CD8-positive, alpha-beta memory T cell (primary cell): ENCODE data around the gene SLC24A4. TPM values are rescaled to one million over a fixed set of nuclear protein-coding genes. Genes with fewer than 3 reads are reported as not detected.
A peak's percentile ranks its signal among the peaks of the same experiment; 100 is the strongest.

Experiments used
- CTCF ChIA-PET: fragments of 350-600 bp; sonication (Branson Sonifier 250); formaldehyde crosslinking; loops from one replicate; lab custom pipeline; 2021; ENCODE audit warnings: antibody characterized with exemption; lab: Charles Lee
- POLR2A ChIA-PET: fragments of 350-600 bp; sonication (Branson Sonifier 250); formaldehyde crosslinking; loops from one replicate; lab custom pipeline; 2021; ENCODE audit warnings: antibody characterized with exemption; lab: Charles Lee
- DNase-seq, 5 donors: peaks; one replicate each; pipeline versions ENCODE4 v3.0.0 to v3.0.0-alpha.2; 2020 to 2022; ENCODE audit warnings: mixed read lengths in 1 of 5
- H3K27ac ChIP-seq: one replicate; pipeline ENCODE4 v1.7.0; 2013; ENCODE audit warnings: low read depth, mild to moderate bottlenecking, low read length, moderate library complexity
- H3K27me3 ChIP-seq: 2 replicates; pipeline ENCODE4 v1.7.0; 2013; ENCODE audit warnings: low read length, mild to moderate bottlenecking; ENCODE audit not compliant: insufficient read depth, poor library complexity, severe bottlenecking
- H3K36me3 ChIP-seq: 2 replicates; pipeline ENCODE4 v1.7.0; 2013; ENCODE audit warnings: mild to moderate bottlenecking, low read length, moderate library complexity; ENCODE audit not compliant: insufficient read depth
- H3K4me1 ChIP-seq: 2 replicates; pipeline ENCODE4 v1.7.0; 2013; ENCODE audit warnings: mild to moderate bottlenecking, low read length, moderate library complexity; ENCODE audit not compliant: insufficient read depth
- H3K4me3 ChIP-seq: 2 replicates; pipeline ENCODE4 v1.7.0; 2013; ENCODE audit warnings: mild to moderate bottlenecking, low read length
- H3K9me3 ChIP-seq: 2 replicates; pipeline ENCODE4 v1.7.0; 2013; ENCODE audit warnings: mild to moderate bottlenecking, low read length
- H3K27ac Mint-ChIP-seq, 8 donors: one replicate each; pipeline ENCODE4 v1.8.0; 2020 to 2021; ENCODE audit warnings: mixed read lengths in 8 of 8, mild to moderate bottlenecking in 6 of 8, inconsistent platforms in 3 of 8, moderate library complexity in 3 of 8
- H3K27me3 Mint-ChIP-seq, 2 donors: one replicate each; pipeline ENCODE4 v1.8.0; 2020 to 2021; ENCODE audit warnings: mixed read lengths in 2 of 2, mild to moderate bottlenecking in 1 of 2, moderate library complexity in 1 of 2
- H3K36me3 Mint-ChIP-seq, 3 donors: one replicate each; pipeline ENCODE4 v1.8.0; 2020 to 2021; ENCODE audit warnings: mixed read lengths in 3 of 3, inconsistent platforms in 1 of 3, mild to moderate bottlenecking in 1 of 3
- H3K4me1 Mint-ChIP-seq, 3 donors: one replicate each; pipeline ENCODE4 v1.8.0; 2020 to 2021; ENCODE audit warnings: mixed read lengths in 3 of 3, inconsistent platforms in 1 of 3, mild to moderate bottlenecking in 1 of 3
- H3K4me3 Mint-ChIP-seq, 7 donors: one replicate each; pipeline ENCODE4 v1.8.0; 2020 to 2021; ENCODE audit warnings: mixed read lengths in 7 of 7, mild to moderate bottlenecking in 6 of 7, moderate library complexity in 4 of 7, inconsistent platforms in 2 of 7
- H3K9me3 Mint-ChIP-seq, 5 donors: one replicate each; pipeline ENCODE4 v1.8.0; 2020 to 2022; ENCODE audit warnings: mixed read lengths in 5 of 5, mild to moderate bottlenecking in 3 of 5, moderate library complexity in 2 of 5, inconsistent platforms in 1 of 5
- polyA plus RNA-seq: library from polyadenylated mRNA; unstranded; fragments of 300-500 nt; fragmentation: Illumina TruSeq; gene quantifications from one replicate; pipeline ENCODE4 v1.2.3, GENCODE V29; 2021
- total RNA-seq, 2 experiments: library from RNA; stranded (reverse); gene quantifications; one replicate each; pipeline ENCODE4 v1.2.3, GENCODE V29; 2021

The SLC24A4 gene
- total and polyA plus RNA-seq, 3 experiments from 2014 or later = 0.04 TPM; not detected in 2

DNA sequence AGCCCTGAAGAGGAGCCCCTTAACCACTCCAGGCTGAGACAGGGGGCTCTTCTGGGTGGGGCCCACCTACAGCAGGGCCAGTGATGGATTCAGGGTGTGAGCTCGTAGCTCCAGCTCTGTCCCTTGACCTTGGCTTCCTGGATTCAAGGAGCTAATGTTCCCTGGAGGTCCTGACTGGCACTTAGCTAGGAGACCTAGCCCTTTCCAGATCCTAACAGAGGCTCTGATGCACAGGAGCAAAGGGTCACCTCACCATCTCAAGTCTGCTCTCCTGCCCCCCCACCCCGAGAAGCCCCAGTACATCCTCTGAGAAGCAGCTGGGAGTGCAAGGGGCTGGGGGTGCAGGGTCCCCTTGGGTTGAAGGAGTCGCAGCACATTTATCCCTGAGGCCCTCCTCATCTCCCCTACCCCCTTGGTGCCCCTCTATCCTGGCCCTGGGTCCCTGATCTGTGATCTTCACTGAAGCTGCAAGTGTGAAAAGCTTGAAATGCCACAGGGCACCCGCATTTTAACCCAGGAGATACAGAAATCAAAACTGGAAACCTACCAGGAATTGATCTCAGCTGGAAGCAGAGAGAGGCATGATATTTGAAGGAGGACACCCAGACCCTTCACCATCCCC, 193.5 kb downstream of the SLC24A4 start:
- no peaks in the 10 kb centered on the region for H3K9me3 ChIP-seq
- ChIA-PET POLR2A (no interaction called here), CTCF (interaction anchor here (0.9 to 2.7 kb wide), 5 partner anchors 10 to 185 kb away, joined by 3 to 6 read pairs (median 3); no protein-coding TSS in a partner anchor)
- H3K27ac ChIP-seq = no peak overlapping the region
- H3K4me1 ChIP-seq = peaks cover 61% of the 10 kb centered on the region
- no peaks in the 10 kb centered on the region for H3K27me3 ChIP-seq
- Mint-ChIP-seq H3K9me3 (no peaks in the 10 kb centered on the region), H3K36me3 (peaks cover under 1 to 7% (median 1%) of the 10 kb centered on the region in 3 donors), H3K4me3 (peak overlapping the region in 6 of 7 donors; percentile 43 to 88 (median 72)), H3K27ac (peak overlapping the region; percentile 75 to 94 (median 90)), H3K4me1 (peaks cover 70 to 85% (median 73%) of the 10 kb centered on the region in 3 donors), H3K27me3 (peaks cover 0 to 3% of the 10 kb centered on the region in 2 donors)
- no peak for DNase-seq
- no peak overlapping the region for H3K4me3 ChIP-seq
- H3K36me3 ChIP-seq = no peaks in the 10 kb centered on the region

GRCh38 chr14:92516966-92517506, 194.1 kb downstream of the SLC24A4 start:
- H3K36me3 Mint-ChIP-seq = peaks cover 1 to 8% (median 4%) of the 10 kb centered on the region in 3 donors
- ChIA-PET POLR2A (interaction anchor here (0.6 to 1.8 kb wide), 2 partner anchors 14 to 15 kb away, joined by 5 to 10 read pairs; no protein-coding TSS in a partner anchor), CTCF (interaction anchor here (0.9 to 2.7 kb wide), 6 partner anchors 8 to 186 kb away, joined by 3 to 6 read pairs (median 4); no protein-coding TSS in a partner anchor)
- no peaks in the 10 kb centered on the region for H3K9me3 ChIP-seq
- DNase-seq = no peak
- H3K36me3 ChIP-seq = no peaks in the 10 kb centered on the region
- H3K27me3 ChIP-seq = no peaks in the 10 kb centered on the region
- no peak overlapping the region for H3K4me3 ChIP-seq
- no peaks in the 10 kb centered on the region for H3K9me3 Mint-ChIP-seq
- H3K27ac Mint-ChIP-seq = peak overlapping the region; percentile 75 to 94 (median 90)
- peak overlapping the region; percentile 48 to 85 (median 61) for H3K4me3 Mint-ChIP-seq
- H3K4me1 ChIP-seq = peaks cover 61% of the 10 kb centered on the region
- H3K27ac ChIP-seq = no peak overlapping the region
- peaks cover 0 to 3% of the 10 kb centered on the region in 2 donors for H3K27me3 Mint-ChIP-seq
- peaks cover 73 to 86% (median 75%) of the 10 kb centered on the region in 3 donors for H3K4me1 Mint-ChIP-seq

GRCh38 chr14:92517761-92518160, 194.8 kb downstream of the SLC24A4 start:
- Histone ChIP-seq H3K36me3 (no peaks in the 10 kb centered on the region), H3K27ac (no peak overlapping the region), H3K4me1 (peaks cover 58% of the 10 kb centered on the region), H3K27me3 (no peaks in the 10 kb centered on the region), H3K4me3 (no peak overlapping the region), H3K9me3 (no peaks in the 10 kb centered on the region)
- peaks cover 1 to 8% (median 4%) of the 10 kb centered on the region in 3 donors for H3K36me3 Mint-ChIP-seq
- H3K4me1 Mint-ChIP-seq = peaks cover 73 to 86% (median 75%) of the 10 kb centered on the region in 3 donors
- no peaks in the 10 kb centered on the region for H3K9me3 Mint-ChIP-seq
- H3K27ac Mint-ChIP-seq = peak overlapping the region; percentile 75 to 94 (median 90)
- H3K27me3 Mint-ChIP-seq = peaks cover 0 to 3% of the 10 kb centered on the region in 2 donors
- ChIA-PET CTCF (interaction anchor here (1.7 to 2.7 kb wide), 3 partner anchors 9 to 71 kb away, joined by 4 to 6 read pairs (median 5); no protein-coding TSS in a partner anchor), POLR2A (interaction anchor here (0.6 to 1.8 kb wide), 2 partner anchors 14 kb away, joined by 5 to 10 read pairs; no protein-coding TSS in a partner anchor)
- DNase-seq = no peak
- peak overlapping the region; percentile 35 to 85 (median 61) for H3K4me3 Mint-ChIP-seq

DNA sequence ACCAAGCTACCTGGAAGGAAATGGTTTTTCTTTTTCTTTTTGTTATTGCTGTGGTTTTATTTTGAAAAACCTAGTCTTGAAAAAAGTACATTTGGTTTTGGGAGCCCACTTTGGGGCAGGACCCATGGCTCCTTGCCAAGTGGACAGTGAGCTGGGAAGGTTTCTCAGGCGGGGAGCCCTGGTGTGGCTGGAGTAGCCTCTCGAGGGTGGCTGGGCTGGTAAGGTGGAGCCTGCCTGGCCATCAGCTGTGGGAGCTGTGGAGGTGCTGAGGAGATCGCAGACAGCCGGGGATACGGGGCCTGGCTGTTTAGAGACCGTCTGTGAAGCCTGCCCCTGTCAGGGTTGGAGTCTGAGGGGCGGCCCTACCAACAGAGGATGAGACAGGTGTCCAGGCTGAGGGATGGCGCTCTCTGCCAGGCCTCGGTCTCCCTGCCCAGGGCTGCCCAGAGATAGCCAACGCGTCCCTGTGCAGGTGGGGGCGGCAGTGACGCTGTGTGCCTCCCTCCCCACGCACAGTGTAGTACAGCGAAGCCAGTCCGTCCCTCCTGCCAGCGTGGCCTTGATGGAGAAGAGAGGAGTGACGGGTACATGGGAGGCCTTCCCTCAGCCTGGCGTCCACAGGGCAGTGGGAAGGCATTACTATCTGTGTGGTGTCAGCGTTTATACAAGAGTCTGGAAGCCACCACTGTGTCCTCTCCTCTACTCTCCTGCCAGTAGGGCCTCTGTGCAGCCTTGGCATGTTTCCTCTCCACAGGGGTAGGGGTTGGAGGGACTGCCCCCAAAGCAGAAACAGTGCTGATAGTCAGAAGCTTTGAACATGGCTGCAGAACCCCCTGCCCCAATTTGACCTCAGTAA, 196.5 kb downstream of the SLC24A4 start:
- no peaks in the 10 kb centered on the region for H3K27me3 ChIP-seq
- Mint-ChIP-seq H3K4me1 (peaks cover 80 to 97% (median 81%) of the 10 kb centered on the region in 3 donors), H3K27ac (peak overlapping the region; percentile 25 to 97 (median 90)), H3K36me3 (peaks cover 1 to 5% (median 4%) of the 10 kb centered on the region in 3 donors), H3K4me3 (peak overlapping the region in 6 of 7 donors; percentile 7 to 81 (median 56)), H3K27me3 (peaks cover 0 to 3% of the 10 kb centered on the region in 2 donors), H3K9me3 (no peaks in the 10 kb centered on the region)
- H3K36me3 ChIP-seq = no peaks in the 10 kb centered on the region
- H3K9me3 ChIP-seq = no peaks in the 10 kb centered on the region
- no peak overlapping the region for H3K4me3 ChIP-seq
- DNase-seq = no peak
- ChIA-PET POLR2A (interaction anchor here (0.6 kb wide), 1 partner anchor 48 kb away, joined by 5 read pairs; no protein-coding TSS in a partner anchor), CTCF (interaction anchor here (1.3 to 2.1 kb wide), 3 partner anchors 11 to 94 kb away, joined by 3 to 5 read pairs (median 3); no protein-coding TSS in a partner anchor)
- H3K27ac ChIP-seq = no peak overlapping the region
- peaks cover 53% of the 10 kb centered on the region for H3K4me1 ChIP-seq

DNA sequence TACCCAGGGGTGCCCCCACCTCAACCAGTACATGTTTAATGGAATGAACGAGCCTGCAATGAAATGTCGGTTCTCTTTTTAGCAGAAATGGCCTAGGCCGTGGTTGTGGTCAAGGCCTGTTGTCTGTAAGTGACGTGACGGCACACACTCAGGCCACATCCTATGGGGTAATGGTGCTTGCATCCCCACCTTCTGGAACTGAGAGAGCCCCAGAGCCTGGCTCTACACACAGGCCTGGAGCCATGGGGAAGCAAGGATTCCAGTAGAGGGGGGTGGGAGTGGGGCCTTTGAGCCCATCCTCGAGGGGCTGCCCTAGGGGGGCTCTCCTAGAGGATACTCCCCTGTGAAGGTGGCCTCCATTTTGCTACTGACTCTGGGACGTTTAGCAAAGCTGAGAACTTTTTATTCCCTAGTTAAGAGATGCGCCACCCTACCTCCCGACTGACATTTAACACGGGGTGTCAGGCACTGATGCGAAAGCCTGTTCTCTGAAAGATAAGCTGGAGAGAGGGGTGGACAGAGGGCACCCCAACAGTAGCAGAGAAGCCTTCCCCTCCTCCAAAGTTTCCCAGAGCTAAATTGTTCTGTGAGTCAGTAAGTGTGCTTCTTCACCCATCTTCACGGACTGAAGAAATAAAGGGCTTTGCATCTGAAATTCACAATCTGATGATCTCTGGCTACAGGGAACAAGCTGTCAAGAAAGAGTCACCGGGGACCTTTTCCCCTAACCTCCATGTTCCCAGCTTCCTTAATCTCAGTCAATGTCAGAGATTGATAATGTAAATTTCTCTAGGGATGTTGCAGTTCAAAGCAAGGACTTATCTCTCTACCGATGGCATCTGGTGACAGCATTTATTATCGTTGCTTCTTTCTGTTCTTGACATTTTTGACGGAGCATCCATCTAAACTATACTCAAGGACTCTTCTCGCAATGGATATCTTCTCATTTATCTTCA, 197.4 kb downstream of the SLC24A4 start:
- CTCF ChIA-PET = interaction anchor here (1.4 kb wide), 1 partner anchor 57 kb away, joined by 3 read pairs; no protein-coding TSS in a partner anchor
- H3K4me1 ChIP-seq = peaks cover 53% of the 10 kb centered on the region
- no peaks in the 10 kb centered on the region for H3K36me3 ChIP-seq
- no peak overlapping the region for H3K4me3 ChIP-seq
- H3K9me3 ChIP-seq = no peaks in the 10 kb centered on the region
- Mint-ChIP-seq H3K9me3 (no peaks in the 10 kb centered on the region), H3K36me3 (peaks cover 1 to 5% (median 4%) of the 10 kb centered on the region in 3 donors), H3K4me1 (peaks cover 85 to 98% (median 86%) of the 10 kb centered on the region in 3 donors), H3K27me3 (peaks cover 0 to 3% of the 10 kb centered on the region in 2 donors), H3K4me3 (peak overlapping the region in 3 of 7 donors; percentile 28 to 81 (median 50)), H3K27ac (peak overlapping the region; percentile 20 to 94 (median 70))
- POLR2A ChIA-PET = no interaction called here
- no peaks in the 10 kb centered on the region for H3K27me3 ChIP-seq
- DNase-seq = no peak
- H3K27ac ChIP-seq = no peak overlapping the region

- H3K4me1 ChIP-seq = peaks cover 47% of the 10 kb centered on the region
- peak overlapping the region in 7 of 8 donors; percentile 1 to 87 (median 70) for H3K27ac Mint-ChIP-seq
- H3K9me3 ChIP-seq = no peaks in the 10 kb centered on the region
- ChIA-PET CTCF (no interaction called here), POLR2A (no interaction called here)
- peaks cover 1 to 5% (median 4%) of the 10 kb centered on the region in 3 donors for H3K36me3 Mint-ChIP-seq
- no peak overlapping the region for H3K27ac ChIP-seq
- no peaks in the 10 kb centered on the region for H3K9me3 Mint-ChIP-seq
- H3K27me3 Mint-ChIP-seq = peaks cover 0 to 3% of the 10 kb centered on the region in 2 donors
- peak overlapping the region in 2 of 7 donors; percentile 25 to 49 for H3K4me3 Mint-ChIP-seq
- no peak for DNase-seq
- H3K4me1 Mint-ChIP-seq = peaks cover 80 to 94% (median 80%) of the 10 kb centered on the region in 3 donors
- H3K27me3 ChIP-seq = no peaks in the 10 kb centered on the region
- H3K36me3 ChIP-seq = no peaks in the 10 kb centered on the region
- no peak overlapping the region for H3K4me3 ChIP-seq
Observed at GRCh38 chr14:92521058-92521415, 198.1 kb downstream of the SLC24A4 start.
